ENCODE results near the gene SNED1.

SNED1 gene

GRCh38 chr2:240952496-240953246 lies 45.7 kb upstream of the SNED1 start:
- no peaks in the 10 kb centered on the region for H3K9me3 ChIP-seq
- H3K4me1 ChIP-seq (ENCODE audit: control insufficient read depth in 1 of 2, insufficient read depth in 1 of 2, low read depth in 1 of 2, low read length in 1 of 2), result no peaks in the 10 kb centered on the region
- H3K27me3 ChIP-seq, result no peaks in the 10 kb centered on the region

GRCh38 chr2:240953426-240954410 lies 44.7 kb upstream of the SNED1 start:
- no peak for TF ChIP-seq CTCF (IDR thresholded peaks at IDR 0.05)
- Histone ChIP-seq H3K27ac (no peak overlapping the region), H3K9me3 (no peaks in the 10 kb centered on the region), H3K27me3 (no peaks in the 10 kb centered on the region), H3K4me1 (ENCODE audit: control insufficient read depth in 1 of 2, insufficient read depth in 1 of 2, low read depth in 1 of 2, low read length in 1 of 2) (no peaks in the 10 kb centered on the region), H3K36me3 (no peaks in the 10 kb centered on the region), H3K4me3 (ENCODE audit: low read depth in 1 of 2, low read length in 1 of 2) (no peak overlapping the region)

More at GRCh38 chr2:240952496-240953246, 45.7 kb upstream of the SNED1 start:
- H3K4me3 ChIP-seq (ENCODE audit: low read depth in 1 of 2, low read length in 1 of 2), result no peak overlapping the region
- H3K27ac ChIP-seq, result no peak overlapping the region
- TF ChIP-seq CTCF (IDR thresholded peaks at IDR 0.05), result no peak
- H3K36me3 ChIP-seq, result no peaks in the 10 kb centered on the region

- H3K9me3 ChIP-seq, result no peaks in the 10 kb centered on the region
- TF ChIP-seq CTCF (IDR thresholded peaks at IDR 0.05), result no peak
Observed at GRCh38 chr2:240954436-240955305, 43.7 kb upstream of the SNED1 start.

GRCh38 chr2:240955306-240956170 lies 42.9 kb upstream of the SNED1 start:
- H3K27me3 ChIP-seq, result no peaks in the 10 kb centered on the region
- no peaks in the 10 kb centered on the region for H3K36me3 ChIP-seq
- no peak for TF ChIP-seq CTCF (IDR thresholded peaks at IDR 0.05)
- H3K4me3 ChIP-seq (ENCODE audit: low read depth in 1 of 2, low read length in 1 of 2), result no peak overlapping the region
- no peaks in the 10 kb centered on the region for H3K9me3 ChIP-seq
- H3K4me1 ChIP-seq (ENCODE audit: control insufficient read depth in 1 of 2, insufficient read depth in 1 of 2, low read depth in 1 of 2, low read length in 1 of 2), result peaks cover 0 to 3% of the 10 kb centered on the region in 2 experiments
- H3K27ac ChIP-seq, result no peak overlapping the region

More at GRCh38 chr2:240954436-240955305, 43.7 kb upstream of the SNED1 start:
- Histone ChIP-seq H3K4me3 (ENCODE audit: low read depth in 1 of 2, low read length in 1 of 2) (no peak overlapping the region), H3K4me1 (ENCODE audit: control insufficient read depth in 1 of 2, insufficient read depth in 1 of 2, low read depth in 1 of 2, low read length in 1 of 2) (no peaks in the 10 kb centered on the region), H3K36me3 (no peaks in the 10 kb centered on the region), H3K27me3 (no peaks in the 10 kb centered on the region), H3K27ac (no peak overlapping the region)

Measured in neutrophil (primary cell).